Fibroblast of lung (primary cell): ENCODE measurements around the gene SLCO6A1.

ENCODE experiments used
- CTCF ChIP-seq, 2 donors: IDR thresholded peaks in 1 of 2; conservative IDR thresholded peaks in 1 of 2; 1 replicate in 1 of 2; 2 replicates in 1 of 2; pipeline ENCODE4 v1.5.1; 2011 to 2012; ENCODE audit warnings: low read length in 2 of 2, control low read depth in 1 of 2, inconsistent platforms in 1 of 2, low read depth in 1 of 2, mild to moderate bottlenecking in 1 of 2
- EZH2 ChIP-seq: IDR thresholded peaks from 2 replicates; pipeline ENCODE4 v1.5.1; 2012; ENCODE audit warnings: low read length, control low read depth, mild to moderate bottlenecking; ENCODE audit errors: missing control alignments

- TF ChIP-seq CTCF (conservative IDR thresholded peaks at IDR 0.05 in 1 of 2, IDR thresholded peaks at IDR 0.05 in 1 of 2; ENCODE audit: low read depth in 1 of 2, low read length in 2 of 2), result no peak
- no peak for TF ChIP-seq EZH2
Measured at GRCh38 chr5:102537011-102537410, 38.2 kb upstream of the SLCO6A1 start.
